K562 (cell line): Measurements from ENCODE around the gene SAPCD1. TPM values are rescaled to one million over a fixed set of nuclear protein-coding genes. Genes with fewer than 3 reads are reported as not detected.

ENCODE experiments used
- BCOR ChIP-seq: fragments of 450-650 bp; IDR thresholded peaks from 2 replicates; pipeline ENCODE4 v1.6.1; 2016
- BRF1 ChIP-seq: IDR thresholded peaks from 3 replicates; pipeline ENCODE4 v1.6.1; 2011; ENCODE audit warnings: borderline replicate concordance, mild to moderate bottlenecking; ENCODE audit not compliant: insufficient read length; ENCODE audit errors: extremely low read depth
- CC2D1A ChIP-seq: fragments of 450-650 bp; IDR thresholded peaks from 2 replicates; pipeline ENCODE4 v1.6.1; 2017; ENCODE audit warnings: mild to moderate bottlenecking
- ELF2 ChIP-seq: fragments of 250-450 bp; sonication (Bioruptor Pico); IDR thresholded peaks from 2 replicates; pipeline ENCODE4 v1.5.0; 2021; ENCODE audit warnings: mild to moderate bottlenecking
- ERF ChIP-seq: fragments of 450-650 bp; formaldehyde crosslinking; IDR thresholded peaks from 2 replicates; pipeline ENCODE4 v1.4.0; 2020; ENCODE audit warnings: mild to moderate bottlenecking, mixed read lengths
- FOXM1 ChIP-seq, 2 experiments: fragments of 450-650 bp in 1 of 2; sonication (generic) in 1 of 2; formaldehyde crosslinking in 1 of 2; IDR thresholded peaks; 2 replicates each; pipeline versions ENCODE4 v1.6.1 to v1.9.0; 2017 to 2022; ENCODE audit warnings: low read depth in 2 of 2, mild to moderate bottlenecking in 2 of 2, missing genetic modification reagents in 1 of 2, moderate library complexity in 1 of 2
- HDAC2 ChIP-seq: fragments of 450-650 bp; IDR thresholded peaks from 2 replicates; pipeline ENCODE4 v1.6.1; 2016; ENCODE audit warnings: mild to moderate bottlenecking
- MECOM ChIP-seq: fragments of 250-450 bp; sonication (Bioruptor Pico); IDR thresholded peaks from 2 replicates; pipeline ENCODE4 v1.8.0; 2022; ENCODE audit warnings: inconsistent platforms
- NBN ChIP-seq: fragments of 450-650 bp; IDR thresholded peaks from 2 replicates; pipeline ENCODE4 v1.6.1; 2016; ENCODE audit warnings: low read depth, mild to moderate bottlenecking
- PCBP1 ChIP-seq: fragments of 200-400 bp; formaldehyde crosslinking; IDR thresholded peaks from 2 replicates; pipeline ENCODE4 v1.6.1; 2018; ENCODE audit warnings: mild to moderate bottlenecking, low read depth, low read length; ENCODE audit not compliant: poor library complexity, severe bottlenecking
- PML ChIP-seq: IDR thresholded peaks from 2 replicates; pipeline ENCODE4 v1.6.1; 2012; ENCODE audit warnings: low read length, inconsistent platforms
- POLR2B ChIP-seq: fragments of 450-650 bp; IDR thresholded peaks from 2 replicates; pipeline ENCODE4 v1.6.1; 2018; ENCODE audit warnings: low read depth; ENCODE audit not compliant: partially characterized antibody
- RBFOX2 ChIP-seq: fragments of 200-400 bp; formaldehyde crosslinking; IDR thresholded peaks from 2 replicates; pipeline ENCODE4 v1.6.1; 2017; ENCODE audit warnings: low read depth, mild to moderate bottlenecking, low read length, moderate library complexity
- SUPT5H ChIP-seq: fragments of 450-650 bp; IDR thresholded peaks from 2 replicates; pipeline ENCODE4 v1.6.1; 2016
- TRIM28 ChIP-seq: fragments of 450-650 bp; IDR thresholded peaks from 2 replicates; pipeline ENCODE4 v1.6.1; 2017
- ZNF274 ChIP-seq: IDR thresholded peaks from 2 replicates; pipeline ENCODE4 v1.6.1; 2011; ENCODE audit warnings: low read depth, mild to moderate bottlenecking, low read length, moderate library complexity, borderline replicate concordance
- polyA plus RNA-seq, 8 experiments: library from polyadenylated mRNA; depleted of rRNA in 4 of 8; stranded (reverse) in 5 of 8; unstranded in 3 of 8; fragments of >200 nt; fragmentation: Nextera tagmentation in 2 of 8; fragmentation: Illumina TruSeq in 1 of 8; extraction: Ambion mirVana in 2 of 8; extraction: Trizol in 1 of 8; gene quantifications; 2 replicates each; pipeline versions ENCODE4 v1.2.1 to v1.2.3, GENCODE V29; 2011 to 2014; ENCODE audit warnings: inconsistent platforms in 1 of 8, missing spikeins in 1 of 8
- total RNA-seq, 7 experiments: library from RNA; depleted of rRNA in 6 of 7; stranded (reverse); fragments of >200 nt in 6 of 7; fragmentation: Illumina TruSeq in 2 of 7; extraction: Trizol in 2 of 7; gene quantifications; 2 replicates each; pipeline versions ENCODE4 v1.2.1 to v1.2.3, GENCODE V29; 2011 to 2021; ENCODE audit warnings: low replicate concordance in 1 of 7
- TF ChIP-seq, protein P1 (sequence below): fragments of 450-650 bp; IDR thresholded peaks from 2 replicates; pipeline ENCODE4 v1.7.0; 2016; ENCODE audit warnings: borderline replicate concordance
- TF ChIP-seq, protein P2 (sequence below), 2 experiments: fragments of 450-650 bp; IDR thresholded peaks; 2 replicates each; pipeline ENCODE4 v1.6.1; 2018; ENCODE audit warnings: mild to moderate bottlenecking in 2 of 2, low read depth in 1 of 2; ENCODE audit not compliant: partially characterized antibody in 2 of 2
- TF ChIP-seq, protein P3 (sequence below): fragments of 450-650 bp; formaldehyde crosslinking; IDR thresholded peaks from 2 replicates; pipeline ENCODE4 v1.4.0; 2022; ENCODE audit warnings: mild to moderate bottlenecking, moderate library complexity
- TF ChIP-seq, protein P4 (sequence below): fragments of 450-650 bp; formaldehyde crosslinking; IDR thresholded peaks from 2 replicates; pipeline ENCODE4 v1.4.0; 2020; ENCODE audit warnings: mild to moderate bottlenecking, moderate library complexity

The SAPCD1 gene
- total and polyA plus RNA-seq, 9 of the 15 experiments (the other 6 are each of a cell fraction or from before 2014, with no cell fraction given) = 2.6 to 30.2 (median 7.4) TPM

DNA sequence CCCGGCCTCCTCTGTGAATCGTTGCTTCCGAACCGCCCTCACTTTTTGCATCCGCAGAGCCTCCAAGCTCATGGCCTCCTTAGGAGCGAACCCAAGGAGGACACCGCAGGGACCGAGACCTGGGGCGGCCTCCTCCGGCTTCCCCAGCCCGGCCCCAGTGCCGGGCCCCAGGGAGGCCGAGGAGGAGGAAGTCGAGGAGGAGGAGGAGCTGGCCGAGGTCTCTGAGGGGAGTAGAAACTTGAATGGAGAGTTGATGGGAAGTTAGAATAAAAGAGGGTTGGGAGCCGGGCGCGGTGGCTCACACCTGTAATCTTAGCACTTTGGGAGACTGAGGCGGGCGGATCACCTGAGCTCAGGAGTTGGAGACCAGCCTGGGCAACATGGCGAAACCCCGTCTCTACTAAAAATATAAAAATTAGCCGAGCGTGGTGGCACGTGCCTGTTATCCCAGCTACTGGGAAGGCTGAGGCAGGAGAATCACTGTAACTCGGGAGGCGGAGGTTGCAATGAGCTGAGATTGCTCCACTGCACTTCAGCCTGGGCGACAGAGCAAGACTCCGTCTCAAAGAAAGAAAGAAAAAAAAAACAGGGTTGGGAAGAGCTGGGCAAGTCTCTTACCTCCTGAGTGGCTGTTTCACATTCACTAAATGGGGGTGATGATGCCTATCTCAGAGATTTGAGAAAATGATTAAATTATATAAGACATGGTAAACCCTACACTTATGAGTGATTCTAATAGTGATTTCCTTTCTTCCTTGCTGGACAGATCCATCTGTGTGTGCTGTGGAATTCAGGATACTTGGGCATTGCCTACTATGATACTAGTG, 21.8 kb upstream of the SAPCD1 start (continued):
- no peak for TF ChIP-seq BRF1
- peak; percentile 12; the same call in 1 of the 2 replicates for TF ChIP-seq BCOR
- TF ChIP-seq ZNF274 = no peak
- TF ChIP-seq, protein P1, sequence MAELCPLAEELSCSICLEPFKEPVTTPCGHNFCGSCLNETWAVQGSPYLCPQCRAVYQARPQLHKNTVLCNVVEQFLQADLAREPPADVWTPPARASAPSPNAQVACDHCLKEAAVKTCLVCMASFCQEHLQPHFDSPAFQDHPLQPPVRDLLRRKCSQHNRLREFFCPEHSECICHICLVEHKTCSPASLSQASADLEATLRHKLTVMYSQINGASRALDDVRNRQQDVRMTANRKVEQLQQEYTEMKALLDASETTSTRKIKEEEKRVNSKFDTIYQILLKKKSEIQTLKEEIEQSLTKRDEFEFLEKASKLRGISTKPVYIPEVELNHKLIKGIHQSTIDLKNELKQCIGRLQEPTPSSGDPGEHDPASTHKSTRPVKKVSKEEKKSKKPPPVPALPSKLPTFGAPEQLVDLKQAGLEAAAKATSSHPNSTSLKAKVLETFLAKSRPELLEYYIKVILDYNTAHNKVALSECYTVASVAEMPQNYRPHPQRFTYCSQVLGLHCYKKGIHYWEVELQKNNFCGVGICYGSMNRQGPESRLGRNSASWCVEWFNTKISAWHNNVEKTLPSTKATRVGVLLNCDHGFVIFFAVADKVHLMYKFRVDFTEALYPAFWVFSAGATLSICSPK = no peak; the same call in 1 of the 2 replicates
- TF ChIP-seq, protein P2, sequence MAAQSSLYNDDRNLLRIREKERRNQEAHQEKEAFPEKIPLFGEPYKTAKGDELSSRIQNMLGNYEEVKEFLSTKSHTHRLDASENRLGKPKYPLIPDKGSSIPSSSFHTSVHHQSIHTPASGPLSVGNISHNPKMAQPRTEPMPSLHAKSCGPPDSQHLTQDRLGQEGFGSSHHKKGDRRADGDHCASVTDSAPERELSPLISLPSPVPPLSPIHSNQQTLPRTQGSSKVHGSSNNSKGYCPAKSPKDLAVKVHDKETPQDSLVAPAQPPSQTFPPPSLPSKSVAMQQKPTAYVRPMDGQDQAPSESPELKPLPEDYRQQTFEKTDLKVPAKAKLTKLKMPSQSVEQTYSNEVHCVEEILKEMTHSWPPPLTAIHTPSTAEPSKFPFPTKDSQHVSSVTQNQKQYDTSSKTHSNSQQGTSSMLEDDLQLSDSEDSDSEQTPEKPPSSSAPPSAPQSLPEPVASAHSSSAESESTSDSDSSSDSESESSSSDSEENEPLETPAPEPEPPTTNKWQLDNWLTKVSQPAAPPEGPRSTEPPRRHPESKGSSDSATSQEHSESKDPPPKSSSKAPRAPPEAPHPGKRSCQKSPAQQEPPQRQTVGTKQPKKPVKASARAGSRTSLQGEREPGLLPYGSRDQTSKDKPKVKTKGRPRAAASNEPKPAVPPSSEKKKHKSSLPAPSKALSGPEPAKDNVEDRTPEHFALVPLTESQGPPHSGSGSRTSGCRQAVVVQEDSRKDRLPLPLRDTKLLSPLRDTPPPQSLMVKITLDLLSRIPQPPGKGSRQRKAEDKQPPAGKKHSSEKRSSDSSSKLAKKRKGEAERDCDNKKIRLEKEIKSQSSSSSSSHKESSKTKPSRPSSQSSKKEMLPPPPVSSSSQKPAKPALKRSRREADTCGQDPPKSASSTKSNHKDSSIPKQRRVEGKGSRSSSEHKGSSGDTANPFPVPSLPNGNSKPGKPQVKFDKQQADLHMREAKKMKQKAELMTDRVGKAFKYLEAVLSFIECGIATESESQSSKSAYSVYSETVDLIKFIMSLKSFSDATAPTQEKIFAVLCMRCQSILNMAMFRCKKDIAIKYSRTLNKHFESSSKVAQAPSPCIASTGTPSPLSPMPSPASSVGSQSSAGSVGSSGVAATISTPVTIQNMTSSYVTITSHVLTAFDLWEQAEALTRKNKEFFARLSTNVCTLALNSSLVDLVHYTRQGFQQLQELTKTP (IDR thresholded peaks at IDR 0.05; ENCODE audit: low read depth in 1 of 2, partially characterized antibody in 2 of 2) = peak in 1 of 2 experiments; percentile 13
- no peak for TF ChIP-seq TRIM28
- TF ChIP-seq PCBP1 = peak; percentile 10
- no peak for TF ChIP-seq ERF (CRISPR knock-in tag)
- TF ChIP-seq CC2D1A = peak; percentile 13; the same call in 1 of the 2 replicates
- TF ChIP-seq PML = peak; percentile 8; the same call in 1 of the 2 replicates
- 0 out of 2 replicates have a peak, but pooled peaks have one; percentile 74 for TF ChIP-seq SUPT5H
- no peak for TF ChIP-seq NBN
- TF ChIP-seq, protein P3, sequence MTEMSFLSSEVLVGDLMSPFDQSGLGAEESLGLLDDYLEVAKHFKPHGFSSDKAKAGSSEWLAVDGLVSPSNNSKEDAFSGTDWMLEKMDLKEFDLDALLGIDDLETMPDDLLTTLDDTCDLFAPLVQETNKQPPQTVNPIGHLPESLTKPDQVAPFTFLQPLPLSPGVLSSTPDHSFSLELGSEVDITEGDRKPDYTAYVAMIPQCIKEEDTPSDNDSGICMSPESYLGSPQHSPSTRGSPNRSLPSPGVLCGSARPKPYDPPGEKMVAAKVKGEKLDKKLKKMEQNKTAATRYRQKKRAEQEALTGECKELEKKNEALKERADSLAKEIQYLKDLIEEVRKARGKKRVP = no peak
- TF ChIP-seq FOXM1 (IDR thresholded peaks at IDR 0.05; ENCODE audit: low read depth) = no peak
- TF ChIP-seq FOXM1 (CRISPR knock-in tag; IDR thresholded peaks at IDR 0.05; ENCODE audit: low read depth) = peak; percentile 70
- TF ChIP-seq ELF2 (CRISPR knock-in tag) = peak; percentile 39; the same call in 1 of the 2 replicates
- TF ChIP-seq RBFOX2 = peak; percentile 74; the same call in 1 of the 2 replicates
- peak; percentile 21; the same call in 1 of the 2 replicates for TF ChIP-seq HDAC2
- 0 out of 2 replicates have a peak, but pooled peaks have one; percentile 38 for TF ChIP-seq MECOM (CRISPR knock-in tag)
- TF ChIP-seq, protein P4, sequence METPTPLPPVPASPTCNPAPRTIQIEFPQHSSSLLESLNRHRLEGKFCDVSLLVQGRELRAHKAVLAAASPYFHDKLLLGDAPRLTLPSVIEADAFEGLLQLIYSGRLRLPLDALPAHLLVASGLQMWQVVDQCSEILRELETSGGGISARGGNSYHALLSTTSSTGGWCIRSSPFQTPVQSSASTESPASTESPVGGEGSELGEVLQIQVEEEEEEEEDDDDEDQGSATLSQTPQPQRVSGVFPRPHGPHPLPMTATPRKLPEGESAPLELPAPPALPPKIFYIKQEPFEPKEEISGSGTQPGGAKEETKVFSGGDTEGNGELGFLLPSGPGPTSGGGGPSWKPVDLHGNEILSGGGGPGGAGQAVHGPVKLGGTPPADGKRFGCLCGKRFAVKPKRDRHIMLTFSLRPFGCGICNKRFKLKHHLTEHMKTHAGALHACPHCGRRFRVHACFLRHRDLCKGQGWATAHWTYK (CRISPR knock-in tag) = peak; percentile 9; the same call in 1 of the 2 replicates
- TF ChIP-seq POLR2B = no peak
